ENCODE measurements around the gene B3GAT2.

The B3GAT2 gene

GRCh38 chr6:70839286-70840266, 117.3 kb downstream of the B3GAT2 start:
- no peak for DNase-seq

GRCh38 chr6:70838907-70839285, 118.0 kb downstream of the B3GAT2 start:
- DNase-seq = no peak

GRCh38 chr6:70834520-70834919, 122.3 kb downstream of the B3GAT2 start:
- no peak for DNase-seq

GRCh38 chr6:70831427-70831826, 125.4 kb downstream of the B3GAT2 start:
- DNase-seq = no peak

GRCh38 chr6:70823651-70824050, 133.2 kb downstream of the B3GAT2 start:
- no peak for DNase-seq

- no peak for DNase-seq
Observed at GRCh38 chr6:70821751-70822150, 135.1 kb downstream of the B3GAT2 start.

GRCh38 chr6:70820778-70821177, 136.1 kb downstream of the B3GAT2 start:
- no peak for DNase-seq

GRCh38 chr6:70819646-70820045, 137.2 kb downstream of the B3GAT2 start:
- DNase-seq = no peak

- no peak for DNase-seq
Observed at GRCh38 chr6:70813885-70814284, 143.0 kb downstream of the B3GAT2 start.

GRCh38 chr6:70811788-70812187, 145.1 kb downstream of the B3GAT2 start:
- no peak for DNase-seq
